GM12865 (cell line): ENCODE results near the gene PSMA1.

Source experiments
- DNase-seq: peaks from one replicate; pipeline ENCODE4 v3.0.0; 2010; ENCODE audit warnings: low read depth
- H3K4me3 ChIP-seq: 2 replicates; pipeline ENCODE4 v1.5.1; 2011; ENCODE audit warnings: mild to moderate bottlenecking, low read depth, low read length, control low read depth
- CTCF ChIP-seq: IDR thresholded peaks from 2 replicates; pipeline ENCODE4 v1.5.1; 2011; ENCODE audit warnings: low read length, control low read depth, low read depth, inconsistent platforms; ENCODE audit not compliant: insufficient read depth; ENCODE audit errors: missing control alignments

PSMA1 gene

DNA sequence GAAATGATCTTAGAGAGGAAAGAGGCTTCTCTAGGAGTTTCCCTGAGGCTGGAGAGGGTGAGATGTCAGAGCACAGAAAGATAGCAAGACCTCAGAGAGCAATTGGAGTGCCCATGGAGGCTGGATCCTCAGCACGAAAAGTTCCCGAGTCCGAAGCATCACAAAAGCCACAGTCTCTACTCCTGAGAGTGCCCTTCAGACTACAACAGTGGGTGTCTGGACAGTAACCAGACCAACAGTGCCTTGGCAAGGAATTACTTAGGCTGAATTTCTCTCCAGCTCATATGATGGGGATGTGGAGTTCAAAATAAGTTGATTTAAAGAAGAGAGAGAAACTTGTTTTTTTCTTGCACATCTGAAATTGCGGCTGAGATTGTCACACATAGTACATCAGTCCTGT, 31.9 kb upstream of the PSMA1 start:
- no peak for TF ChIP-seq CTCF
- H3K4me3 ChIP-seq: no peak overlapping the region
- DNase-seq: no peak

- TF ChIP-seq CTCF: no peak
- H3K4me3 ChIP-seq: no peak overlapping the region
- no peak for DNase-seq
Observed at GRCh38 chr11:14551380-14551779, 31.2 kb upstream of the PSMA1 start.

DNA sequence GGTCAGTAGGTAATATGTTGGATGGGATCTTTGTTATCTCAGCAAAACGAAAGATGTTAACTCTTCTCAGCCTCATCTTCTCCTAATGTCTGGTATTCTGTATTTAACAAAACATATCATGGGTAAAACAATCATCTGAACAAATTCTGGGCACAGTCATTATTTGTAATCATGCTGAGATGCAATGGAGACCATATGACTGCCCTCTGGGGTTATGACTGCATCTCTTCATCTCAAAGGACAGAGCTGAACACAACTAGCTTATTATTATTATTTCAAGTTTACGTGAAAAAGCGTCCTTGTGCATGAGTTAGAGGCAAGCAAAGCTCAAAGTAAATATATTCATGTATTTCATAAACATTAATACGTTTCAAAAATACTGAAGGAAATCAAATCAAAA, 29.7 kb upstream of the PSMA1 start:
- TF ChIP-seq CTCF: no peak
- no peak for DNase-seq
- H3K4me3 ChIP-seq: no peak overlapping the region

- no peak for TF ChIP-seq CTCF
- no peak for DNase-seq
- no peak overlapping the region for H3K4me3 ChIP-seq
Observed at GRCh38 chr11:14547440-14547839, 27.3 kb upstream of the PSMA1 start.

GRCh38 chr11:14546672-14547071, 26.5 kb upstream of the PSMA1 start:
- no peak overlapping the region for H3K4me3 ChIP-seq
- no peak for TF ChIP-seq CTCF
- DNase-seq: no peak

DNA sequence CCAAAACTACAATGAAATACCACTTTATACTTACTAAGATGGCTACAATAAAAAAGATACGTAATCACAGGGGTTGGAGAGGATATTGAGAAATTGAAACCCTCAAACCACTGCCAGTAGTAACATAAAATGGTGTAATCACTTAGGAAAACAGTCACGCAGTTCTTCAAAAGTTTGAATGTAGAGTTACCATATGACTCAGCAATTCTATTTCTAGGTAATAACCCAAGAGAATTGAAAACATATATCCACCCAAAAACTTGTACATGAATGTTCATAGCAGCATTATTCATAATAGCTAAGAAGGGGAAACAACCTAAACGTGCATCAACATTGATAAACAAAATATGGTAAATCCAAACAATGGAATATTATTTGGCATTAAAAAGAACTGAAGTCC, 24.4 kb upstream of the PSMA1 start:
- no peak for TF ChIP-seq CTCF
- H3K4me3 ChIP-seq: no peak overlapping the region
- DNase-seq: peak; percentile 62

DNA sequence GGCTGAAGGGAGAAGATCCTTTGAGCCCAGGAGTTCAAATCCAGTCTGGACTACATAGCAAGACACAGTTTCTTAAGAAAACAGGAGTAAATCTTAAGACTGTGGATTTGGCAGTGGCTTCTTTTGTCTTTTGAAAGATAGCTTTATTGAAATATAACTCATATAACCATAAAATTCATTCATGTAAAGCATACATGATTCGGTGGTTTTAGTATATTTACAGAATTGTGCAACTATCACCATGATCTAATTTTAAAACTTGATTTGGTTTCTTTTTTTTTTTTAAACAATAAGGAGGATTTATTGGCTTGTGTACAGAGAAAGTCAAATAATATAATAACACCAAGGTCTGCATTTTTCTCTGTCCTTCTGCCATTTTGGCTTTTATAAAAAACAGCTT, 23.1 kb upstream of the PSMA1 start:
- no peak overlapping the region for H3K4me3 ChIP-seq
- DNase-seq: no peak
- no peak for TF ChIP-seq CTCF
